Keratinocyte (primary cell): ENCODE results near the gene DAPK2. TPM values are rescaled to one million over a fixed set of nuclear protein-coding genes. Genes with fewer than 3 reads are reported as not detected.

Source experiments
- DNase-seq: peaks from one replicate; pipeline ENCODE4 v3.0.0-alpha.2; 2011; ENCODE audit warnings: low read depth, missing footprints, low spot score
- FAIRE-seq: peaks from 2 replicates; lab custom pipeline; 2011; peaks lifted over from hg19 to GRCh38; lab: Jason Lieb, UNC
- H2AFZ ChIP-seq: 2 replicates; pipeline ENCODE4 v1.6.0; 2012; ENCODE audit warnings: low read length, control low read depth, inconsistent platforms; ENCODE audit not compliant: control insufficient read depth
- H3K27ac ChIP-seq: 2 replicates; pipeline ENCODE4 v1.5.1; 2011; ENCODE audit warnings: low read length; ENCODE audit not compliant: control insufficient read depth, insufficient read depth
- H3K27me3 ChIP-seq: 3 replicates; pipeline ENCODE4 v1.6.0; 2011; ENCODE audit warnings: low read length; ENCODE audit not compliant: control insufficient read depth, insufficient read depth; ENCODE audit errors: extremely low read depth
- H3K36me3 ChIP-seq, 2 experiments: 2 replicates in 1 of 2; 3 replicates in 1 of 2; pipeline ENCODE4 v1.5.1; 2011; ENCODE audit warnings: low read length in 2 of 2, mild to moderate bottlenecking in 1 of 2; ENCODE audit not compliant: control insufficient read depth in 2 of 2, insufficient read depth in 2 of 2; ENCODE audit errors: extremely low read depth in 1 of 2
- H3K4me1 ChIP-seq: 3 replicates; pipeline ENCODE4 v1.5.1; 2011; ENCODE audit warnings: low read length; ENCODE audit not compliant: control insufficient read depth, insufficient read depth; ENCODE audit errors: extremely low read depth
- H3K4me2 ChIP-seq: 3 replicates; pipeline ENCODE4 v1.6.0; 2011; ENCODE audit warnings: low read depth, low read length; ENCODE audit not compliant: control insufficient read depth, insufficient read depth; ENCODE audit errors: extremely low read depth
- H3K4me3 ChIP-seq, 3 experiments: fragments of 200-600 bp in 1 of 3; sonication (generic) in 1 of 3; 2 replicates in 2 of 3; 3 replicates in 1 of 3; pipeline ENCODE4 v1.5.1; 2011 to 2016; ENCODE audit warnings: low read length in 3 of 3, mild to moderate bottlenecking in 3 of 3, control low read depth in 2 of 3, inconsistent platforms in 1 of 3, low read depth in 1 of 3, mixed read lengths in 1 of 3, mixed run types in 1 of 3, moderate library complexity in 1 of 3; ENCODE audit not compliant: control insufficient read depth in 2 of 3, insufficient read depth in 2 of 3; ENCODE audit errors: extremely low read depth in 1 of 3
- H3K79me2 ChIP-seq: 2 replicates; pipeline ENCODE4 v1.6.0; 2012; ENCODE audit warnings: low read length; ENCODE audit not compliant: control insufficient read depth, insufficient read depth
- H3K9ac ChIP-seq: 3 replicates; pipeline ENCODE4 v1.6.0; 2011; ENCODE audit warnings: low read length; ENCODE audit not compliant: control insufficient read depth, insufficient read depth; ENCODE audit errors: extremely low read depth
- H3K9me1 ChIP-seq: 3 replicates; pipeline ENCODE4 v1.6.0; 2011; ENCODE audit warnings: low read length; ENCODE audit not compliant: control insufficient read depth, insufficient read depth; ENCODE audit errors: extremely low read depth
- H3K9me3 ChIP-seq: 2 replicates; pipeline ENCODE4 v1.5.1; 2012; ENCODE audit warnings: low read depth, low read length; ENCODE audit not compliant: control insufficient read depth
- H4K20me1 ChIP-seq: 3 replicates; pipeline ENCODE4 v1.6.0; 2011; ENCODE audit warnings: low read length; ENCODE audit not compliant: control insufficient read depth, insufficient read depth; ENCODE audit errors: extremely low read depth
- CTCF ChIP-seq, 3 experiments: IDR thresholded peaks in 1 of 3; conservative IDR thresholded peaks in 1 of 3; optimal IDR thresholded peaks in 1 of 3; 2 replicates in 2 of 3; 3 replicates in 1 of 3; pipeline versions ENCODE3 to v1.5.1; 2011; ENCODE audit warnings: low read length in 3 of 3, mild to moderate bottlenecking in 3 of 3, moderate library complexity in 2 of 3, control low read depth in 1 of 3, inconsistent platforms in 1 of 3; ENCODE audit not compliant: insufficient read depth in 2 of 3; ENCODE audit errors: extremely low read depth in 1 of 3
- EZH2 ChIP-seq: IDR thresholded peaks from one replicate; pipeline ENCODE4 v1.6.1; 2012; ENCODE audit warnings: inconsistent platforms, mild to moderate bottlenecking, low read length, moderate library complexity
- dilution Hi-C: fragments of 300-500 bp; cut with MboI; formaldehyde crosslinking; loops from one replicate; pipeline ENCODE4 v1.7.0; 2020; ENCODE audit warnings: low sequenced_read_pairs; ENCODE audit not compliant: extremely low pct_ligation_motif_present
- polyA plus RNA-seq, 5 experiments: library from polyadenylated mRNA; depleted of rRNA in 3 of 5; stranded (reverse) in 3 of 5; stranded (forward) in 1 of 5; unstranded in 1 of 5; fragments of >200 nt; gene quantifications; 1 replicate in 1 of 5; 2 replicates in 3 of 5; 3 replicates in 1 of 5; pipeline versions ENCODE4 v1.2.1 to v1.2.3, GENCODE V29; 2011 to 2012; ENCODE audit warnings: missing spikeins in 2 of 5, low read depth in 1 of 5, low replicate concordance in 1 of 5

The DAPK2 gene
- polyA plus RNA-seq, 1 donor (not counting 4 experiments of a cell fraction or from before 2014, with no cell fraction given), result 1.4 TPM

DNA sequence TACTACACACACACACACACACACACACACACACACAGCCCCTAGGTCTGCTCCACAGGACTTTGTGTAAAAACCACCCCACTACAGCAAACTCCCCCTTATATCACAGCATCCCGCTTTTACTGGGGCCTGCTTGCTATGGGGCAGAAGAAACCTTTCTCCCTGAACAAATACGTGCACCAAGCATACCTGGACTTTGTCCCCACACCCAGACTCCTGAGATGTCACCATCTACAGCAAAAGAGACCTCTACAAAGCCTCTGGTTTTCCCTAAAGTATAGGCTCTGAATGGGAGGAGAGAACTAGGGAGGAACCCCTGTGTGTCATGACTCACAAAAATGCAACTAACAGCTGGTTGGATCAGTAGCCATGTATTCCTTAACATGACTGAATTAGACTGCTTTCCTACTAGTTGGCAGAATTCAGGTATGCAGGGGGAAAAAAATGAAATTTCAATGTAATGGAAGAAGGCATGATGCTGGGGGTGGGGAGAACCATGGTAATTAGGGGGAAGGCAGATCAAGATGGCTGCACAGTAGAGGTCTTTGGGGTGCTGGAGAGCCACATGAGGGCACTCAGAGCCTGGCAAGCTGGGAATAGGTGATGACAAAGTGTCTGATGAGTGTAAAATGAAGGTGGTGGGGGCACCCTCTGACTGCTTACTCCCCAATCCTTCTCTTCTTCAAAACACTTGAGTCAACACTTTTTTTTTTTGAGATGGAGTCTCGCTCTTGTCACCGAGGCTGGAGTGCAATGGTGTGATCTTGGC is 45.9 kb downstream of the DAPK2 start:
- TF ChIP-seq EZH2 (no peak), CTCF (optimal IDR thresholded peaks at IDR 0.05 in 1 of 3, IDR thresholded peaks at IDR 0.05 in 1 of 3, conservative IDR thresholded peaks at IDR 0.05 in 1 of 3; ENCODE audit: extremely low read depth in 1 of 3, insufficient read depth in 2 of 3, low read length in 3 of 3) (peak in 1 of 3 experiments; percentile 32)
- DNase-seq (no peak), FAIRE-seq (no peak)
- Histone ChIP-seq H3K4me3 (no peak overlapping the region), H2AFZ (no peak overlapping the region), H3K9me1 (peaks cover 2% of the 10 kb centered on the region), H3K27me3 (peaks cover 6% of the 10 kb centered on the region), H3K4me1 (peaks cover 36% of the 10 kb centered on the region), H3K4me2 (no peak overlapping the region), H3K9ac (no peak overlapping the region), H4K20me1 (no peaks in the 10 kb centered on the region), H3K36me3 (no peaks in the 10 kb centered on the region), H3K9me3 (no peaks in the 10 kb centered on the region), H3K27ac (no peak overlapping the region), H3K79me2 (no peaks in the 10 kb centered on the region)
- dilution Hi-C loops, result no loop called here

DNA sequence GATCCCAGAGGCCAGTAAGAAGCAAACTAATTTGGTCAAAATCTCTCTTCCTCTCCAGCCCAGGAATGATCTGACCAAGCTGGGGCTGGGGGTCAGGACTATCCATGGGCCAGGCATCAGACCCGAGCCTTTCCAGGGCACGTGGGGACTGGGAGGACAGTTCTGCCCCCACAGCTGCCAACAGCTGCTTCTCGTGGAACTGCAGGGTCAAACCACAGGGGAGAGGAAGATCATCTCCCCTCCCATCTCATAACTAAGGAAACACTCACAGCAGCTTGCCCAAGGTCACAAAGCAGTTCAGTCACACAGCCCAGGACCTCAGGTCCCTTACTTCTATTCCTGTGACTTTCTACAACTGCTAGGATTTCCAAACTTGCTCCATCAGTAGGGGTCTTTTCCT is 47.1 kb downstream of the DAPK2 start:
- Histone ChIP-seq H3K27ac (no peak overlapping the region), H2AFZ (no peak overlapping the region), H4K20me1 (no peaks in the 10 kb centered on the region), H3K9me3 (no peaks in the 10 kb centered on the region), H3K36me3 (no peaks in the 10 kb centered on the region), H3K79me2 (no peaks in the 10 kb centered on the region), H3K4me2 (no peak overlapping the region), H3K27me3 (peaks cover 6% of the 10 kb centered on the region), H3K9me1 (no peaks in the 10 kb centered on the region), H3K4me1 (peaks cover 25% of the 10 kb centered on the region), H3K4me3 (no peak overlapping the region), H3K9ac (no peak overlapping the region)
- DNase-seq (no peak), FAIRE-seq (no peak)
- no peak for TF ChIP-seq CTCF (optimal IDR thresholded peaks at IDR 0.05 in 1 of 3, IDR thresholded peaks at IDR 0.05 in 1 of 3, conservative IDR thresholded peaks at IDR 0.05 in 1 of 3; ENCODE audit: extremely low read depth in 1 of 3, insufficient read depth in 2 of 3, low read length in 3 of 3)
- dilution Hi-C loops, result no loop called here
